ENCODE data around the gene SLC26A6. TPM values are rescaled to one million over a fixed set of nuclear protein-coding genes. Genes with fewer than 3 reads are reported as not detected.

SLC26A6 gene
- total and polyA plus RNA-seq, 10 of the 15 experiments (the other 5 are each of a cell fraction or from before 2014, with no cell fraction given) = 2.1 to 24.9 (median 13.3) TPM

- H3K9me3 ChIP-seq (replicated peaks; ENCODE audit: control insufficient read depth, insufficient read depth, low read length) = no peaks in the 10 kb centered on the region; the same call in 1 of the 3 replicates
- H3K27me3 ChIP-seq (replicated peaks in 1 of 2; ENCODE audit: control insufficient read depth in 2 of 2, insufficient read depth in 2 of 2, low read length in 1 of 2) = peaks cover 0 to 3% of the 10 kb centered on the region in 2 experiments; a peak in 1 of 4 replicates
- no peak overlapping the region for H3K4me3 ChIP-seq
- POLR2A ChIA-PET = interaction anchor here (0.5 to 1.1 kb wide), 2 partner anchors 233 to 432 kb away, joined by 3 to 5 read pairs; partner anchors contain the start of gene QRICH1
- H4K20me1 ChIP-seq (ENCODE audit: control insufficient read depth, insufficient read depth) = no peaks in the 10 kb centered on the region
- no peaks in the 10 kb centered on the region for H3K79me2 ChIP-seq (ENCODE audit: control insufficient read depth, insufficient read depth, low read length)
- intact Hi-C loops (cut with micrococcal nuclease; ENCODE audit: unreplicated experiment) = loop anchor here (2.0 kb wide), 1 partner anchor 27 kb away; the partner anchor contains the start of gene SLC26A6
- DNase-seq (ENCODE audit: low read depth, low spot score) (no peak), ATAC-seq (no peak), FAIRE-seq (no peak)
- H3K9ac ChIP-seq (ENCODE audit: control insufficient read depth, insufficient read depth, low read length) = no peak overlapping the region
- WGBS (ENCODE audit: insufficient coverage, insufficient replicate concordance, low lambda C conversion rate, missing lambda C conversion rate) = 30% methylated on average over 17 of the region's 46 CpGs
- CTCF ChIA-PET = interaction anchor here (1.1 to 2.2 kb wide), 3 partner anchors 22 to 77 kb away, joined by 3 to 10 read pairs (median 8); partner anchors contain the start of gene SLC26A6
- H3K36me3 ChIP-seq (ENCODE audit: control insufficient read depth in 2 of 2, insufficient read depth in 2 of 2, low read length in 1 of 2) = no peaks in the 10 kb centered on the region
- in situ Hi-C loops (cut with MboI) = no loop called here
- SMC1A ChIA-PET (ENCODE audit: uncharacterized antibody, unreplicated experiment) = interaction anchor here (1.3 to 1.4 kb wide), 2 partner anchors 22 to 104 kb away, joined by 4 read pairs; no protein-coding TSS in a partner anchor
- no peak overlapping the region for H3K27ac ChIP-seq (ENCODE audit: control insufficient read depth, insufficient read depth)
- TF ChIP-seq ZNF207 (IDR thresholded peaks at IDR 0.05; ENCODE audit: borderline replicate concordance) = no peak
- TF ChIP-seq STAT3 (IDR thresholded peaks at IDR 0.05; ENCODE audit: low read depth, low read length) = no peak
- H3K4me1 ChIP-seq (ENCODE audit: control insufficient read depth, insufficient read depth, low read length) = peaks cover 9% of the 10 kb centered on the region
- H2AFZ ChIP-seq (ENCODE audit: control insufficient read depth, low read depth, low read length) = no peak overlapping the region
- no TSS peak for BruUV-seq (replicated peaks)
- RAD21 ChIA-PET (ENCODE audit: unreplicated experiment) = interaction anchor here (1.1 kb wide), 1 partner anchor 27 kb away, joined by 3 read pairs; the partner anchor contains the start of gene SLC26A6
- H3K4me2 ChIP-seq (ENCODE audit: control insufficient read depth, insufficient read depth) = peak overlapping the region; percentile 38; the same call in 1 of the 2 replicates
Measured at GRCh38 chr3:48662145-48662752, 27.0 kb upstream of the SLC26A6 start.

- Histone ChIP-seq H3K4me2 (ENCODE audit: control insufficient read depth, insufficient read depth) (peak overlapping the region; percentile 82), H3K27me3 (replicated peaks in 1 of 2; ENCODE audit: control insufficient read depth in 2 of 2, insufficient read depth in 2 of 2, low read length in 1 of 2) (peaks cover 0 to 3% of the 10 kb centered on the region in 2 experiments; a peak in 1 of 4 replicates), H3K79me2 (ENCODE audit: control insufficient read depth, insufficient read depth, low read length) (no peaks in the 10 kb centered on the region), H2AFZ (ENCODE audit: control insufficient read depth, low read depth, low read length) (no peak overlapping the region; the same call in 1 of the 2 replicates), H3K9me3 (replicated peaks; ENCODE audit: control insufficient read depth, insufficient read depth, low read length) (no peaks in the 10 kb centered on the region; the same call in 1 of the 3 replicates), H4K20me1 (ENCODE audit: control insufficient read depth, insufficient read depth) (no peaks in the 10 kb centered on the region), H3K9ac (ENCODE audit: control insufficient read depth, insufficient read depth, low read length) (no peak overlapping the region), H3K4me1 (ENCODE audit: control insufficient read depth, insufficient read depth, low read length) (peaks cover 9% of the 10 kb centered on the region), H3K4me3 (peak overlapping the region; percentile 49; the same call in 1 of the 2 replicates), H3K27ac (ENCODE audit: control insufficient read depth, insufficient read depth) (no peak overlapping the region), H3K36me3 (ENCODE audit: control insufficient read depth in 2 of 2, insufficient read depth in 2 of 2, low read length in 1 of 2) (no peaks in the 10 kb centered on the region)
- DNase-seq (ENCODE audit: low read depth, low spot score) = no peak
- WGBS (ENCODE audit: insufficient coverage, insufficient replicate concordance, low lambda C conversion rate, missing lambda C conversion rate) = 12% methylated on average over 50 of the region's 67 CpGs
- BruUV-seq (replicated peaks) = no TSS peak
- ChIA-PET SMC1A (ENCODE audit: uncharacterized antibody, unreplicated experiment) (no interaction called here), RAD21 (ENCODE audit: unreplicated experiment) (no interaction called here), CTCF (interaction anchor here (1.1 to 2.2 kb wide), 3 partner anchors 23 to 78 kb away, joined by 3 to 10 read pairs (median 8); partner anchors contain the start of gene SLC26A6), POLR2A (interaction anchor here (1.0 kb wide), 1 partner anchor 26 kb away, joined by 3 read pairs; no protein-coding TSS in a partner anchor)
- intact Hi-C loops (cut with micrococcal nuclease; ENCODE audit: unreplicated experiment) (loop anchor here (2.0 kb wide), 1 partner anchor 27 kb away; the partner anchor contains the start of gene SLC26A6), in situ Hi-C loops (cut with MboI) (no loop called here)
- FAIRE-seq = no peak
- no peak for ATAC-seq
- TF ChIP-seq YY1 (IDR thresholded peaks at IDR 0.05; ENCODE audit: low read depth, low read length) (no peak), TARDBP (IDR thresholded peaks at IDR 0.05; ENCODE audit: borderline replicate concordance) (no peak; the same call in 1 of the 2 replicates), MEF2B (IDR thresholded peaks at IDR 0.05; ENCODE audit: partially characterized antibody, poor library complexity, severe bottlenecking) (peak; percentile 38), PAX5 (IDR thresholded peaks at IDR 0.05; ENCODE audit: borderline replicate concordance, low read depth, low read length) (no peak), E2F4 (IDR thresholded peaks at IDR 0.05; ENCODE audit: low read depth, low read length) (no peak), BRCA1 (IDR thresholded peaks at IDR 0.05; ENCODE audit: low read depth, low read length) (no peak), ZBTB33 (IDR thresholded peaks at IDR 0.05) (no peak), RCOR1 (conservative IDR thresholded peaks at IDR 0.05; ENCODE audit: low read depth, low read length) (peak; percentile 97), MXI1 (IDR thresholded peaks at IDR 0.05; ENCODE audit: low read depth, low read length) (peak; percentile 98)
Measured at GRCh38 chr3:48661501-48662144, 26.4 kb upstream of the SLC26A6 start.
